K562 (cell line): ENCODE results near the gene B4GALNT2. TPM values are rescaled to one million over a fixed set of nuclear protein-coding genes. Genes with fewer than 3 reads are reported as not detected.

Experiments used
- ATAC-seq: fragments of 200-7000 bp; cut with Tn5 transposase; 3 replicates; pipeline ENCODE4 v1.9.1; 2020; ENCODE audit warnings: moderate library complexity
- BruUV-seq: library from RNA; stranded (reverse); fragments of 400-500 nt; replicated peaks from 2 replicates; lab custom pipeline; 2021; lab: Mats Ljungman, UMichigan
- CTCF ChIA-PET: fragments of 300-600 bp; formaldehyde crosslinking; extraction: SDS; loops from one replicate; lab custom pipeline; 2021; ENCODE audit warnings: low intra/inter-chr PET ratio; lab: Yijun Ruan, JAX
- POLR2A ChIA-PET: fragments of 300-600, 350-650 bp; sonication (Branson Sonifier 250); formaldehyde crosslinking; extraction: SDS; loops from one replicate; lab custom pipeline; 2021; ENCODE audit warnings: antibody characterized with exemption, inconsistent platforms; lab: Yijun Ruan, JAX
- DNase-seq, 4 experiments: peaks; one replicate each; pipeline versions ENCODE4 v3.0.0 to v3.0.0-alpha.2; 2011 to 2018; ENCODE audit warnings: low spot score in 3 of 4, mixed read lengths in 3 of 4; ENCODE audit errors: extremely low read depth in 1 of 4
- FAIRE-seq: peaks from 2 replicates; lab custom pipeline; 2011; peaks lifted over from hg19 to GRCh38; lab: Jason Lieb, UNC
- H2AFZ ChIP-seq: 2 replicates; pipeline ENCODE4 v1.6.0; 2011; ENCODE audit warnings: low read depth, low read length, control low read depth, inconsistent platforms
- H3K27ac ChIP-seq: fragments of 200-600 bp; 3 replicates; pipeline ENCODE4 v1.8.0; 2011; ENCODE audit warnings: low read depth, mild to moderate bottlenecking, control low read depth, inconsistent platforms, low read length, moderate library complexity, mixed read lengths; ENCODE audit errors: extremely low read depth
- H3K27me3 ChIP-seq, 2 experiments: fragments of 300-600 bp in 1 of 2; 2 replicates in 1 of 2; 3 replicates in 1 of 2; pipeline versions ENCODE4 v1.6.0 to v1.8.0; 2011; ENCODE audit warnings: inconsistent platforms in 2 of 2, low read length in 2 of 2, mild to moderate bottlenecking in 1 of 2, mixed read lengths in 1 of 2, moderate library complexity in 1 of 2; ENCODE audit not compliant: control insufficient read depth in 2 of 2, insufficient read depth in 2 of 2
- H3K36me3 ChIP-seq: fragments of 300-600 bp; 3 replicates; pipeline ENCODE4 v1.8.0; 2011; ENCODE audit warnings: mild to moderate bottlenecking, low read length, inconsistent platforms; ENCODE audit not compliant: control insufficient read depth, insufficient read depth
- H3K4me1 ChIP-seq, 2 experiments: fragments of 200-600 bp in 1 of 2; replicated peaks in 1 of 2; 2 replicates in 1 of 2; 3 replicates in 1 of 2; pipeline versions ENCODE4 v1.5.1 to v1.8.0; 2011; ENCODE audit warnings: inconsistent platforms in 2 of 2, low read length in 2 of 2, mild to moderate bottlenecking in 1 of 2, mixed read lengths in 1 of 2, moderate library complexity in 1 of 2; ENCODE audit not compliant: control insufficient read depth in 2 of 2, insufficient read depth in 2 of 2
- H3K4me2 ChIP-seq: 2 replicates; pipeline ENCODE4 v1.6.1; 2011; ENCODE audit warnings: low read length, control low read depth, inconsistent platforms, mixed read lengths; ENCODE audit not compliant: insufficient read depth
- H3K4me3 ChIP-seq: fragments of 200-600 bp; sonication (generic), shearing (Covaris generic); 2 replicates; pipeline ENCODE4 v1.5.1; 2016; ENCODE audit warnings: control low read depth, inconsistent platforms
- H3K79me2 ChIP-seq: fragments of 200-600 bp; 3 replicates; pipeline ENCODE4 v1.8.0; 2011; ENCODE audit warnings: low read length, inconsistent platforms; ENCODE audit not compliant: control insufficient read depth, insufficient read depth
- H3K9ac ChIP-seq, 2 experiments: 2 replicates each; pipeline versions ENCODE4 v1.6.0 to v1.6.1; 2011; ENCODE audit warnings: low read depth in 2 of 2, low read length in 2 of 2, control low read depth in 1 of 2, inconsistent platforms in 1 of 2, mild to moderate bottlenecking in 1 of 2, mixed read lengths in 1 of 2; ENCODE audit not compliant: insufficient read depth in 1 of 2
- H3K9me1 ChIP-seq: one replicate; pipeline ENCODE4 v1.6.0; 2011; ENCODE audit warnings: inconsistent platforms, mild to moderate bottlenecking, low read length, moderate library complexity; ENCODE audit not compliant: control insufficient read depth, insufficient read depth
- H3K9me3 ChIP-seq: replicated peaks from 2 replicates; pipeline ENCODE4 v1.5.1; 2011; ENCODE audit warnings: low read depth, low read length, inconsistent platforms; ENCODE audit not compliant: control insufficient read depth, insufficient read depth
- H4K20me1 ChIP-seq: replicated peaks from 2 replicates; pipeline ENCODE4 v1.6.1; 2011; ENCODE audit warnings: low read length, inconsistent platforms, mixed read lengths; ENCODE audit not compliant: control insufficient read depth, insufficient read depth
- CCAR2 ChIP-seq: fragments of 200-400 bp; formaldehyde crosslinking; IDR thresholded peaks from 2 replicates; pipeline ENCODE4 v1.6.1; 2017; ENCODE audit warnings: mild to moderate bottlenecking, low read depth, low read length
- E2F1 ChIP-seq: sonication (generic); formaldehyde crosslinking; IDR thresholded peaks from 2 replicates; pipeline ENCODE4 v1.8.1; 2023; ENCODE audit warnings: mild to moderate bottlenecking, missing genetic modification reagents, moderate library complexity
- ELF4 ChIP-seq: fragments of 450-650 bp; formaldehyde crosslinking; IDR thresholded peaks from 2 replicates; pipeline ENCODE4 v1.4.0; 2022; ENCODE audit warnings: missing genetic modification characterization
- ETV5 ChIP-seq: sonication (generic); formaldehyde crosslinking; IDR thresholded peaks from 2 replicates; pipeline ENCODE4 v1.4.0; 2020; ENCODE audit warnings: low read depth, mild to moderate bottlenecking, missing genetic modification reagents
- KAT2B ChIP-seq: IDR thresholded peaks from one replicate; pipeline ENCODE4 v1.6.1; 2012; ENCODE audit warnings: low read depth, mild to moderate bottlenecking, control low read depth, inconsistent platforms, low read length, moderate library complexity
- MCM5 ChIP-seq: fragments of 450-650 bp; IDR thresholded peaks from 2 replicates; pipeline ENCODE4 v1.6.1; 2016; ENCODE audit warnings: low read depth
- POLR2A ChIP-seq: fragments of 450-650 bp; conservative IDR thresholded peaks from 2 replicates; pipeline ENCODE4 v1.6.1; 2016
- SPI1 ChIP-seq: IDR thresholded peaks from 2 replicates; pipeline ENCODE4 v1.6.1; 2011; ENCODE audit warnings: low read depth, low read length, control low read depth, borderline replicate concordance
- USF1 ChIP-seq: sonication (generic); formaldehyde crosslinking; IDR thresholded peaks from 2 replicates; pipeline ENCODE4 v1.9.0; 2022; ENCODE audit warnings: mild to moderate bottlenecking, missing genetic modification reagents
- ZFX ChIP-seq: sonication (generic); formaldehyde crosslinking; IDR thresholded peaks from 2 replicates; pipeline ENCODE4 v1.8.0; 2022; ENCODE audit warnings: mild to moderate bottlenecking, missing genetic modification reagents, moderate library complexity
- ZKSCAN1 ChIP-seq: fragments of 150-350 bp; IDR thresholded peaks from 2 replicates; pipeline ENCODE4 v1.6.1; 2016; ENCODE audit warnings: low read depth, low read length
- ZNF518B ChIP-seq: fragments of 250-450 bp; sonication (Bioruptor Pico); IDR thresholded peaks from 2 replicates; pipeline ENCODE4 v1.5.0; 2021; ENCODE audit warnings: mild to moderate bottlenecking, moderate library complexity
- WGBS: fragments of 100-300 bp; shearing (Covaris generic); methylation state at CpG from one replicate; pipeline ENCODE4 v1.1.6; 2016; ENCODE audit warnings: low coverage, mixed read lengths; ENCODE audit not compliant: insufficient coverage; ENCODE audit errors: missing lambda C conversion rate; 5-methylcytosine and 5-hydroxymethylcytosine counted together
- in situ Hi-C: fragments of 300-500 bp; cut with MboI; formaldehyde crosslinking; loops from 4 replicates; pipeline ENCODE4 v1.15.0; 2018; ENCODE audit warnings: inconsistent platforms, mixed read lengths
- intact Hi-C: fragments of 100-400 bp; cut with micrococcal nuclease; formaldehyde crosslinking; loops from 2 replicates; pipeline ENCODE4 v1.14.2; 2022
- polyA plus RNA-seq, 8 experiments: library from polyadenylated mRNA; depleted of rRNA in 4 of 8; stranded (reverse) in 5 of 8; unstranded in 3 of 8; fragments of >200 nt; fragmentation: Nextera tagmentation in 2 of 8; fragmentation: Illumina TruSeq in 1 of 8; extraction: Ambion mirVana in 2 of 8; extraction: Trizol in 1 of 8; gene quantifications; 2 replicates each; pipeline versions ENCODE4 v1.2.1 to v1.2.3, GENCODE V29; 2011 to 2014; ENCODE audit warnings: inconsistent platforms in 1 of 8, missing spikeins in 1 of 8
- total RNA-seq, 7 experiments: library from RNA; depleted of rRNA in 6 of 7; stranded (reverse); fragments of >200 nt in 6 of 7; fragmentation: Illumina TruSeq in 2 of 7; extraction: Trizol in 2 of 7; gene quantifications; 2 replicates each; pipeline versions ENCODE4 v1.2.1 to v1.2.3, GENCODE V29; 2011 to 2021; ENCODE audit warnings: low replicate concordance in 1 of 7

The B4GALNT2 gene
- total and polyA plus RNA-seq, 9 of the 15 experiments (the other 6 are each of a cell fraction or from before 2014, with no cell fraction given) = not detected

GRCh38 chr17:49203796-49204195, 71.2 kb downstream of the B4GALNT2 start:
- no peaks in the 10 kb centered on the region for H3K9me1 ChIP-seq
- FAIRE-seq (no peak), DNase-seq (no peak), ATAC-seq (no peak)
- H3K27me3 ChIP-seq = peaks cover 18 to 66% of the 10 kb centered on the region in 2 experiments
- H3K36me3 ChIP-seq = no peaks in the 10 kb centered on the region
- H3K4me3 ChIP-seq = no peak overlapping the region
- H3K27ac ChIP-seq = no peak overlapping the region
- ChIA-PET CTCF (no interaction called here), POLR2A (no interaction called here)
- in situ Hi-C loops (no loop called here), intact Hi-C loops (no loop called here)
- H3K9me3 ChIP-seq = no peaks in the 10 kb centered on the region
- no peak for TF ChIP-seq ELF4 (CRISPR knock-in tag)
- no peak for TF ChIP-seq MCM5
- TF ChIP-seq E2F1 = no peak
- TF ChIP-seq ZNF518B = no peak
- no peak for TF ChIP-seq ZKSCAN1
- TF ChIP-seq ZFX (CRISPR knock-in tag) = no peak
- no peak for TF ChIP-seq KAT2B
- no peak for TF ChIP-seq CCAR2
- TF ChIP-seq ETV5 (CRISPR knock-in tag) = no peak
- TF ChIP-seq SPI1 = no peak
- no peak for TF ChIP-seq USF1 (CRISPR knock-in tag)
- TF ChIP-seq POLR2A = no peak
- BruUV-seq = no TSS peak
- H3K79me2 ChIP-seq = no peaks in the 10 kb centered on the region
- no peak overlapping the region for H2AFZ ChIP-seq
- H4K20me1 ChIP-seq = no peaks in the 10 kb centered on the region
- 0% methylated on average over 2 of the region's 2 CpGs for WGBS
- H3K4me2 ChIP-seq = no peak overlapping the region
- no peak overlapping the region for H3K9ac ChIP-seq
- H3K4me1 ChIP-seq = no peaks in the 10 kb centered on the region; a peak in 1 of 5 replicates
